Heart right ventricle (tissue), 16 donors: ENCODE results near the gene NKAIN1. TPM values are rescaled to one million over a fixed set of nuclear protein-coding genes. Genes with fewer than 3 reads are reported as not detected.
A peak's percentile ranks its signal among the peaks of the same experiment; 100 is the strongest.
"Not testable (repeated sequence)": the region's sequence is repeated elsewhere in the genome, so short reads cannot be mapped to it uniquely, and the experiment has no call there.

Source experiments
- ATAC-seq, 8 donors: fragments of 200-7000 bp; cut with Tn5 transposase; one replicate each; pipeline ENCODE4 v1.9.1; 2020; ENCODE audit warnings: mild to moderate bottlenecking in 8 of 8, moderate library complexity in 8 of 8, moderate number of reproducible peaks in 1 of 8
- DNase-seq, 2 donors: peaks; one replicate each; pipeline ENCODE4 v3.0.0-alpha.2; 2020
- H3K27ac ChIP-seq, 10 donors: fragments of 200-600 bp; sonication (generic) in 2 of 10; one replicate each; pipeline versions ENCODE4 v1.5.0 to v1.8.0; 2020 to 2022; ENCODE audit warnings: mild to moderate bottlenecking in 3 of 10
- H3K27me3 ChIP-seq, 7 donors: fragments of 200-600 bp; one replicate each; pipeline ENCODE4 v1.8.0; 2021 to 2022; ENCODE audit warnings: mild to moderate bottlenecking in 2 of 7
- H3K36me3 ChIP-seq, 9 donors: fragments of 200-600 bp; sonication (generic) in 1 of 9; one replicate each; pipeline versions ENCODE4 v1.5.0 to v1.8.0; 2020 to 2022; ENCODE audit warnings: mild to moderate bottlenecking in 2 of 9
- H3K4me1 ChIP-seq, 9 donors: fragments of 200-600 bp; sonication (generic) in 1 of 9; one replicate each; pipeline versions ENCODE4 v1.5.0 to v1.8.0; 2020 to 2022; ENCODE audit warnings: mild to moderate bottlenecking in 4 of 9
- H3K4me3 ChIP-seq, 10 donors: fragments of 200-600 bp; sonication (generic) in 2 of 10; one replicate each; pipeline versions ENCODE4 v1.5.0 to v1.8.0; 2020 to 2022; ENCODE audit warnings: mild to moderate bottlenecking in 7 of 10, moderate library complexity in 2 of 10
- H3K9me3 ChIP-seq, 11 donors: fragments of 200-600 bp in 10 of 11; sonication (generic) in 2 of 11; one replicate each; pipeline versions ENCODE4 v1.5.0 to v1.8.0; 2013 to 2022; ENCODE audit warnings: mild to moderate bottlenecking in 2 of 11, control low read depth in 1 of 11, moderate library complexity in 1 of 11
- CTCF ChIP-seq, 9 donors: fragments of 200-600 bp; sonication (generic) in 2 of 9; IDR thresholded peaks; one replicate each; pipeline versions ENCODE4 v1.5.0 to v1.8.0; 2021 to 2022; ENCODE audit warnings: antibody characterized with exemption in 9 of 9, mild to moderate bottlenecking in 5 of 9, moderate library complexity in 1 of 9
- WGBS, 2 donors: extraction: QIAGEN DNeasy Blood & Tissue Kit; methylation state at CpG; one replicate each; pipeline ENCODE4 v1.1.7; 2013; ENCODE audit warnings: inconsistent platforms in 1 of 2; 5-methylcytosine and 5-hydroxymethylcytosine counted together
- intact Hi-C, 10 donors: fragments of 100-400 bp; cut with DNase I; formaldehyde crosslinking; loops; one replicate each; pipeline versions ENCODE4 v1.11.1 to v1.14.2; 2022
- long read RNA-seq, 3 donors: library from polyadenylated mRNA; unstranded; transcript quantifications; one replicate each; pipeline ENCODE4 v2.0.0, GENCODE V29; 2020 to 2021
- polyA plus RNA-seq, 2 donors: library from polyadenylated mRNA; stranded (reverse); fragments of 200-250 nt; gene quantifications; one replicate each; pipeline ENCODE4 v1.2.3, GENCODE V29; 2013
- total RNA-seq, 10 donors: library from RNA; stranded (reverse); fragmentation: NEBNext Ultra II Directional in 3 of 10; extraction: Animal tissue kit (Norgen Biotek cat#: 25700) in 3 of 10; gene quantifications; one replicate each; pipeline versions ENCODE4 v1.2.1 to v1.2.4, GENCODE V29; 2021 to 2023
- donor health status: Arrhythmogenic right ventricular cardiomyopathy.
- donor health status: ischemic (EF 13 %, LVEDD 7.1; RV severe dilation, severe dysfunction).
- donor health status: healthy with polysubstance abuse.
- donor health status: DM: no; HTN: yes; CAD: no.
- donor health status: DM: no; HTN: no; CAD: no.
- donor health status: ischemic (EF 25% LVEDD 6.9; RV normal size, moderate dysfunction).
- donor health status: ischemic (EF 25% LVEDD 5.7; RV mildly dilated, moderate dysfunction).
- donor health status: healthy.
- donor health status: DM: yes; HTN: yes; CAD: no.
- donor health status: Ischemic cardiomyopathy.
- donor health status: ischemic (EF 35%, LVEDD 5.7; RV mildly dilated, moderate dysfunction).
- donor health status: nonischemic (EF 11% LVEDD 7.7; RV severe dilation, severe dysfunction).
- donor health status: DM: yes; HTN: yes; CAD: no.
- donor health status: PGD.
- donor health status: ischemic (EF 29% LVEDD 5.4; RV normal size, mild dysfunction).
- donor health status: nonischemic (EF 23%, LVEDD 6.1; RV moderate dilation, normal function).

Gene NKAIN1
- under 1 TPM in 3 of 10 donors, not detected in 7; 0.15 to 0.45 (median 0.28) TPM for total RNA-seq
- polyA plus RNA-seq, result under 1 TPM in 1 of 2 donors, not detected in 1; 0.07 TPM
- long read RNA-seq, donor 1, result 0 reads
- long read RNA-seq, donor 2, result 0 reads
- long read RNA-seq, donor 3, result 0 reads

- no peak for DNase-seq
- H3K9me3 ChIP-seq, result no peaks in the 10 kb centered on the region
- H3K4me1 ChIP-seq, result peaks cover 0 to 10% (median 5%) of the 10 kb centered on the region in 9 donors
- H3K36me3 ChIP-seq, result no peaks in the 10 kb centered on the region
- H3K4me3 ChIP-seq, result peak within 1 kb of the TSS in 9 of 10 donors; percentile 12 to 45 (median 32)
- no peak for TF ChIP-seq CTCF (IDR thresholded peaks at IDR 0.05)
- ATAC-seq, result peak in 5 of 8 donors; percentile 22 to 67 (median 51)
- intact Hi-C loops, result no loop called here
- H3K27ac ChIP-seq, result no peak within 1 kb of the TSS
- peaks cover 15 to 72% (median 64%) of the 10 kb centered on the region in 7 donors for H3K27me3 ChIP-seq
- WGBS, 2 donors, result 1% methylated on average over 37 to 57 of the region's 57 CpGs
These were observed at the start of gene NKAIN1 for GRCh38 chr1:31239653-31240241. TSS of gene NKAIN1 (minus strand) at chr1:31239887. CDS start at chr1:31239547, 340 bp downstream.

- H3K4me3 ChIP-seq, result no peak overlapping the region
- intact Hi-C loops, result no loop called here
- H3K9me3 ChIP-seq, result no peaks in the 10 kb centered on the region
- no peak for ATAC-seq
- WGBS, 2 donors, result 60 to 66% methylated on average over 4 of the region's 4 CpGs
- H3K27ac ChIP-seq, result no peak overlapping the region
- no peak for TF ChIP-seq CTCF (IDR thresholded peaks at IDR 0.05)
- no peaks in the 10 kb centered on the region for H3K4me1 ChIP-seq
- H3K36me3 ChIP-seq, result peaks cover 0 to 100% (median 64%) of the 10 kb centered on the region in 9 donors
- DNase-seq, result no peak
- no peaks in the 10 kb centered on the region for H3K27me3 ChIP-seq
These were observed 49.3 kb upstream of the NKAIN1 start for GRCh38 chr1:31289021-31289420.

GRCh38 chr1:31287791-31288190 is 48.1 kb upstream of the NKAIN1 start:
- peaks cover 0 to 100% (median 65%) of the 10 kb centered on the region in 9 donors for H3K36me3 ChIP-seq
- H3K4me3 ChIP-seq, H3K27me3 ChIP-seq, intact Hi-C loops, ATAC-seq, DNase-seq, H3K9me3 ChIP-seq, H3K27ac ChIP-seq, H3K4me1 ChIP-seq: not testable (repeated sequence)
- WGBS, 2 donors, result 97 to 99% methylated on average over 4 of the region's 4 CpGs

GRCh38 chr1:31282426-31282825 is 42.7 kb upstream of the NKAIN1 start:
- ATAC-seq, intact Hi-C loops, H3K9me3 ChIP-seq, DNase-seq, H3K4me3 ChIP-seq, H3K27ac ChIP-seq, H3K4me1 ChIP-seq, H3K27me3 ChIP-seq: not testable (repeated sequence)
- peaks cover 0 to 100% (median 59%) of the 10 kb centered on the region in 9 donors for H3K36me3 ChIP-seq
- 94% methylated on average over 9 of the region's 9 CpGs for WGBS, 2 donors

GRCh38 chr1:31273619-31274018 is 33.9 kb upstream of the NKAIN1 start:
- no peak for TF ChIP-seq CTCF (IDR thresholded peaks at IDR 0.05)
- H3K4me3 ChIP-seq, result no peak overlapping the region
- DNase-seq (no peak), ATAC-seq (no peak)
- H3K27ac ChIP-seq, result no peak overlapping the region
- no peaks in the 10 kb centered on the region for H3K9me3 ChIP-seq
- 89 to 96% methylated on average over 2 of the region's 2 CpGs for WGBS, 2 donors
- peaks cover 0 to 99% (median 29%) of the 10 kb centered on the region in 9 donors for H3K36me3 ChIP-seq
- intact Hi-C loops, result loop anchor here in 1 of 10 donors (10.0 kb wide), 1 partner anchor 89 kb away; no protein-coding TSS in a partner anchor
- H3K4me1 ChIP-seq, result peaks cover 0 to 9% (median 0%) of the 10 kb centered on the region in 9 donors
- H3K27me3 ChIP-seq, result no peaks in the 10 kb centered on the region
